H1 (cell line): ENCODE results near the gene ATP10D. TPM values are rescaled to one million over a fixed set of nuclear protein-coding genes. Genes with fewer than 3 reads are reported as not detected.

Experiments
- BRCA1 ChIP-seq: IDR thresholded peaks from 2 replicates; pipeline ENCODE4 v1.6.1; 2012; ENCODE audit warnings: low read depth, low read length, improper control_type of control experiment
- CEBPB ChIP-seq: IDR thresholded peaks from 2 replicates; pipeline ENCODE4 v1.6.1; 2012; ENCODE audit warnings: low read depth, low read length
- CHD7 ChIP-seq: fragments of 300-600 bp; sonication (generic); IDR thresholded peaks from 2 replicates; pipeline ENCODE4 v1.7.1; 2012; ENCODE audit warnings: low read length, moderate library complexity, mild to moderate bottlenecking, inconsistent platforms; ENCODE audit not compliant: insufficient replicate concordance
- JUN ChIP-seq: IDR thresholded peaks from 2 replicates; pipeline ENCODE4 v1.6.1; 2011; ENCODE audit warnings: low read depth, mild to moderate bottlenecking, improper control_type of control experiment, low read length
- KDM5A ChIP-seq: fragments of 200-600 bp; IDR thresholded peaks from 2 replicates; pipeline ENCODE4 v1.7.1; 2012; ENCODE audit warnings: mild to moderate bottlenecking, low read length, inconsistent platforms, mixed read lengths
- NANOG ChIP-seq: IDR thresholded peaks from 2 replicates; pipeline ENCODE4 v1.6.1; 2011; ENCODE audit warnings: low read length, low read depth, mild to moderate bottlenecking, inconsistent platforms; ENCODE audit not compliant: insufficient read depth, poor library complexity, severe bottlenecking
- POLR2A ChIP-seq, 2 experiments: IDR thresholded peaks; 1 replicate in 1 of 2; 2 replicates in 1 of 2; pipeline ENCODE4 v1.6.1; 2011; ENCODE audit warnings: low read depth in 2 of 2, low read length in 2 of 2, mild to moderate bottlenecking in 2 of 2; ENCODE audit errors: control extremely low read depth in 1 of 2
- RAD21 ChIP-seq, 2 experiments: IDR thresholded peaks in 1 of 2; conservative IDR thresholded peaks in 1 of 2; 2 replicates each; pipeline ENCODE4 v1.6.1; 2011; ENCODE audit warnings: low read depth in 2 of 2, low read length in 2 of 2, improper control_type of control experiment in 1 of 2, inconsistent platforms in 1 of 2, mild to moderate bottlenecking in 1 of 2, moderate library complexity in 1 of 2
- SIX5 ChIP-seq: IDR thresholded peaks from 2 replicates; pipeline ENCODE4 v1.6.1; 2011; ENCODE audit warnings: mild to moderate bottlenecking, low read depth, low read length
- SUZ12 ChIP-seq: fragments of 200-600 bp; sonication (generic); IDR thresholded peaks from 2 replicates; pipeline ENCODE4 v1.6.1; 2012; ENCODE audit warnings: mild to moderate bottlenecking, inconsistent platforms, low read length, moderate library complexity, mixed read lengths
- polyA plus RNA-seq, 7 experiments: library from polyadenylated mRNA; depleted of rRNA in 3 of 7; stranded (reverse) in 5 of 7; unstranded in 2 of 7; fragments of >200 nt in 5 of 7; fragments of 200-250 nt in 2 of 7; gene quantifications; 1 replicate in 5 of 7; 2 replicates in 1 of 7; 4 replicates in 1 of 7; pipeline versions ENCODE4 v1.2.1 to v1.2.3, GENCODE V29; 2011 to 2013; ENCODE audit warnings: missing spikeins in 2 of 7, mixed read lengths in 2 of 7
- total RNA-seq: library from RNA; stranded (reverse); fragmentation: NEBNext Ultra II Directional; extraction: Animal tissue kit (Norgen Biotek cat#: 25700); gene quantifications from 2 replicates; pipeline ENCODE4 v1.2.1, GENCODE V29; 2021

The ATP10D gene
- total and polyA plus RNA-seq, 2 of the 8 experiments (the other 6 are each of a cell fraction or from before 2014, with no cell fraction given) = 2.9 to 5.9 TPM

- TF ChIP-seq CHD7 (no peak), SUZ12 (no peak), KDM5A (no peak), JUN (no peak), BRCA1 (no peak), RAD21 (IDR thresholded peaks at IDR 0.05 in 1 of 2, conservative IDR thresholded peaks at IDR 0.05 in 1 of 2; ENCODE audit: low read depth in 2 of 2, low read length in 2 of 2) (no peak), CEBPB (no peak), POLR2A (IDR thresholded peaks at IDR 0.05; ENCODE audit: control extremely low read depth in 1 of 2, low read depth in 2 of 2, low read length in 2 of 2) (no peak), SIX5 (no peak), NANOG (no peak)
Observed at GRCh38 chr4:47640911-47641310, 155.8 kb downstream of the ATP10D start (continued).
